C4-2B (cell line): ENCODE data around the gene YEATS2.

Experiments
- CTCF ChIP-seq: fragments of 450-650 bp; conservative IDR thresholded peaks from 2 replicates; pipeline ENCODE4 v1.5.1; 2017; ENCODE audit warnings: mild to moderate bottlenecking
- ZFX ChIP-seq: fragments of 450-650 bp; IDR thresholded peaks from 2 replicates; pipeline ENCODE4 v1.6.1; 2017

- TF ChIP-seq CTCF (no peak), ZFX (no peak)
Observed at GRCh38 chr3:183799461-183799860, 101.9 kb downstream of the YEATS2 start.
